Measurements from ENCODE around the gene GARIN1A.

DNA sequence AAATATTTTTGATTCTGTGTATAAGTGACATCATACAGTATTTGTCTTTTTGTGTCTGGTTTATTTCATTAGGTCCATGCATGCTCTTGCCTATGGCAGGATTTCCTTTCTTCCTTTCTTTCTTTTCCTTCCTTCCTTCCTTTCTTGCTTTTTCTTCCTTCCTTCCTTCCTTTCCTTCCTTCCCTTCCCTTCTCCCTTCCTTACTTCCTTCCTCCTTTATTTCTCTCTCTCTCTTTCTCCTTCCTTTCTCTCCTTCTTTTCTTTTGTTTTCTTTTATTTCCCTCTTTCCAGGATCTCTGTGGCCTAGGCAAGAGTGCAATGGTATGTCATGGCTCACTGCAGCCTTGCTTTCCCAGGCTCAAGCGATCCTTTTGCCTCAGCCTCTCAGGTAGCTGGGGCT is 35.7 kb downstream of the GARIN1A start:
- TF ChIP-seq, protein P1, sequence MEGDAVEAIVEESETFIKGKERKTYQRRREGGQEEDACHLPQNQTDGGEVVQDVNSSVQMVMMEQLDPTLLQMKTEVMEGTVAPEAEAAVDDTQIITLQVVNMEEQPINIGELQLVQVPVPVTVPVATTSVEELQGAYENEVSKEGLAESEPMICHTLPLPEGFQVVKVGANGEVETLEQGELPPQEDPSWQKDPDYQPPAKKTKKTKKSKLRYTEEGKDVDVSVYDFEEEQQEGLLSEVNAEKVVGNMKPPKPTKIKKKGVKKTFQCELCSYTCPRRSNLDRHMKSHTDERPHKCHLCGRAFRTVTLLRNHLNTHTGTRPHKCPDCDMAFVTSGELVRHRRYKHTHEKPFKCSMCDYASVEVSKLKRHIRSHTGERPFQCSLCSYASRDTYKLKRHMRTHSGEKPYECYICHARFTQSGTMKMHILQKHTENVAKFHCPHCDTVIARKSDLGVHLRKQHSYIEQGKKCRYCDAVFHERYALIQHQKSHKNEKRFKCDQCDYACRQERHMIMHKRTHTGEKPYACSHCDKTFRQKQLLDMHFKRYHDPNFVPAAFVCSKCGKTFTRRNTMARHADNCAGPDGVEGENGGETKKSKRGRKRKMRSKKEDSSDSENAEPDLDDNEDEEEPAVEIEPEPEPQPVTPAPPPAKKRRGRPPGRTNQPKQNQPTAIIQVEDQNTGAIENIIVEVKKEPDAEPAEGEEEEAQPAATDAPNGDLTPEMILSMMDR (IDR thresholded peaks at IDR 0.05), result no peak
- TF ChIP-seq POLR2A (IDR thresholded peaks at IDR 0.05), result no peak
